Measurements from ENCODE around the gene CNOT4.
A peak's percentile ranks its signal among the peaks of the same experiment; 100 is the strongest.

Gene CNOT4

DNA sequence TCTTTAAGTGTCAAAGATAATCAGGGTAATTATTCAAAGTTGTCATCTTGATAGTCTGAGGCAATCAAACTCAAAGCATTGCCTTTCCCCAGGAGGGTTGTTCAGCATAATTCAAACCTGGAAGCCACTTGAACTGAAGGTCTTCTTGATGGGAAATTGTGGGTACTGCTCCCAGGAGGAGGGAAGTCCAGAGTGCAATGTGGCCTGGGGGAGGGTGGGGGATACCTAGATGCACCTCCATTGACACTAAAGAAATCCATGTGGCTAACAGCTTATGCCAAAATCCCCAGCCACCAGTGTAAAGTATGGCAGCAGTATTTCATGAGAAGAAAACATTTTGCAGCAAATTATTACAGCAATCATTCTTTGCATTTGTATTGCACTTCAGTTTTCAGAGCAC is 161.4 kb downstream of the CNOT4 start:
- no peak for ATAC-seq
- TF ChIP-seq OSR1 (CRISPR knock-in tag; IDR thresholded peaks at IDR 0.05): no peak
- no peak for TF ChIP-seq ZNF8 (CRISPR knock-in tag; IDR thresholded peaks at IDR 0.05)
- no peak for TF ChIP-seq TCF4 (CRISPR knock-in tag; IDR thresholded peaks at IDR 0.05; ENCODE audit: borderline replicate concordance)
- TF ChIP-seq ZFP30 (CRISPR knock-in tag; IDR thresholded peaks at IDR 0.05): no peak
- TF ChIP-seq, protein P1, sequence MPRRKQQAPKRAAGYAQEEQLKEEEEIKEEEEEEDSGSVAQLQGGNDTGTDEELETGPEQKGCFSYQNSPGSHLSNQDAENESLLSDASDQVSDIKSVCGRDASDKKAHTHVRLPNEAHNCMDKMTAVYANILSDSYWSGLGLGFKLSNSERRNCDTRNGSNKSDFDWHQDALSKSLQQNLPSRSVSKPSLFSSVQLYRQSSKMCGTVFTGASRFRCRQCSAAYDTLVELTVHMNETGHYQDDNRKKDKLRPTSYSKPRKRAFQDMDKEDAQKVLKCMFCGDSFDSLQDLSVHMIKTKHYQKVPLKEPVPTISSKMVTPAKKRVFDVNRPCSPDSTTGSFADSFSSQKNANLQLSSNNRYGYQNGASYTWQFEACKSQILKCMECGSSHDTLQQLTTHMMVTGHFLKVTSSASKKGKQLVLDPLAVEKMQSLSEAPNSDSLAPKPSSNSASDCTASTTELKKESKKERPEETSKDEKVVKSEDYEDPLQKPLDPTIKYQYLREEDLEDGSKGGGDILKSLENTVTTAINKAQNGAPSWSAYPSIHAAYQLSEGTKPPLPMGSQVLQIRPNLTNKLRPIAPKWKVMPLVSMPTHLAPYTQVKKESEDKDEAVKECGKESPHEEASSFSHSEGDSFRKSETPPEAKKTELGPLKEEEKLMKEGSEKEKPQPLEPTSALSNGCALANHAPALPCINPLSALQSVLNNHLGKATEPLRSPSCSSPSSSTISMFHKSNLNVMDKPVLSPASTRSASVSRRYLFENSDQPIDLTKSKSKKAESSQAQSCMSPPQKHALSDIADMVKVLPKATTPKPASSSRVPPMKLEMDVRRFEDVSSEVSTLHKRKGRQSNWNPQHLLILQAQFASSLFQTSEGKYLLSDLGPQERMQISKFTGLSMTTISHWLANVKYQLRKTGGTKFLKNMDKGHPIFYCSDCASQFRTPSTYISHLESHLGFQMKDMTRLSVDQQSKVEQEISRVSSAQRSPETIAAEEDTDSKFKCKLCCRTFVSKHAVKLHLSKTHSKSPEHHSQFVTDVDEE (CRISPR knock-in tag; IDR thresholded peaks at IDR 0.05): no peak
- TF ChIP-seq, protein P2, sequence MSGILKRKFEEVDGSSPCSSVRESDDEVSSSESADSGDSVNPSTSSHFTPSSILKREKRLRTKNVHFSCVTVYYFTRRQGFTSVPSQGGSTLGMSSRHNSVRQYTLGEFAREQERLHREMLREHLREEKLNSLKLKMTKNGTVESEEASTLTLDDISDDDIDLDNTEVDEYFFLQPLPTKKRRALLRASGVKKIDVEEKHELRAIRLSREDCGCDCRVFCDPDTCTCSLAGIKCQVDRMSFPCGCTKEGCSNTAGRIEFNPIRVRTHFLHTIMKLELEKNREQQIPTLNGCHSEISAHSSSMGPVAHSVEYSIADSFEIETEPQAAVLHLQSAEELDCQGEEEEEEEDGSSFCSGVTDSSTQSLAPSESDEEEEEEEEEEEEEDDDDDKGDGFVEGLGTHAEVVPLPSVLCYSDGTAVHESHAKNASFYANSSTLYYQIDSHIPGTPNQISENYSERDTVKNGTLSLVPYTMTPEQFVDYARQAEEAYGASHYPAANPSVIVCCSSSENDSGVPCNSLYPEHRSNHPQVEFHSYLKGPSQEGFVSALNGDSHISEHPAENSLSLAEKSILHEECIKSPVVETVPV (CRISPR knock-in tag; IDR thresholded peaks at IDR 0.05): no peak
- TF ChIP-seq BACH2 (CRISPR knock-in tag; IDR thresholded peaks at IDR 0.05; ENCODE audit: borderline replicate concordance): no peak
- TF ChIP-seq ARNTL (CRISPR knock-in tag; IDR thresholded peaks at IDR 0.05; ENCODE audit: borderline replicate concordance, low read depth): no peak
- no peak for TF ChIP-seq ZFP3 (CRISPR knock-in tag; IDR thresholded peaks at IDR 0.05)
- TF ChIP-seq, protein P3, sequence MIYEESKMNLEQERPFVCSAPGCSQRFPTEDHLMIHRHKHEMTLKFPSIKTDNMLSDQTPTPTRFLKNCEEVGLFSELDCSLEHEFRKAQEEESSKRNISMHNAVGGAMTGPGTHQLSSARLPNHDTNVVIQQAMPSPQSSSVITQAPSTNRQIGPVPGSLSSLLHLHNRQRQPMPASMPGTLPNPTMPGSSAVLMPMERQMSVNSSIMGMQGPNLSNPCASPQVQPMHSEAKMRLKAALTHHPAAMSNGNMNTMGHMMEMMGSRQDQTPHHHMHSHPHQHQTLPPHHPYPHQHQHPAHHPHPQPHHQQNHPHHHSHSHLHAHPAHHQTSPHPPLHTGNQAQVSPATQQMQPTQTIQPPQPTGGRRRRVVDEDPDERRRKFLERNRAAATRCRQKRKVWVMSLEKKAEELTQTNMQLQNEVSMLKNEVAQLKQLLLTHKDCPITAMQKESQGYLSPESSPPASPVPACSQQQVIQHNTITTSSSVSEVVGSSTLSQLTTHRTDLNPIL (CRISPR knock-in tag; IDR thresholded peaks at IDR 0.05; ENCODE audit: low read depth): no peak
- TF ChIP-seq SNAI2 (CRISPR knock-in tag; IDR thresholded peaks at IDR 0.05): no peak
- TF ChIP-seq ZNF70 (CRISPR knock-in tag; IDR thresholded peaks at IDR 0.05): no peak
- TF ChIP-seq ZC3H10 (CRISPR knock-in tag; IDR thresholded peaks at IDR 0.05): no peak

DNA sequence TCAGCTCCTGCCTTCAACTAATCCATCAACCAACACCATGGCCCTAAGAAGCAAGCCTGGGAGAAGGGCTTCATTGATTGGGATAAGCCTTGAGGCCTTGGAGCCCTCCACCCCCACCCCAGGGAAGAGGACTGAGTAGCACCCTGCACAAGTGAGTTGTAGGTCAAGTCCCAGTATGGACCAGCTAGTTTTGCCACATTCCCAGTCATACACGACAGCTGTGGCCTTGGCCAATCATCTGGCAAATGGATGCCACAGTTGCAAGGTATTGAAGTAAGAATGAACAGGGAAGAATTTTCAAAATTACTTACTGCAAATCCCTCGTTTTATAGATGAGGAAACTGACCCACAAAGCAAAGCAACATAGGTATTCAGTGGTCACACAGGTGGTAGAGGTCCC is 166.5 kb downstream of the CNOT4 start:
- TF ChIP-seq, protein P1 (CRISPR knock-in tag; IDR thresholded peaks at IDR 0.05): 0 out of 2 replicates have a peak, but pooled peaks have one; percentile 5
- no peak for TF ChIP-seq ARNTL (CRISPR knock-in tag; IDR thresholded peaks at IDR 0.05; ENCODE audit: borderline replicate concordance, low read depth)

DNA sequence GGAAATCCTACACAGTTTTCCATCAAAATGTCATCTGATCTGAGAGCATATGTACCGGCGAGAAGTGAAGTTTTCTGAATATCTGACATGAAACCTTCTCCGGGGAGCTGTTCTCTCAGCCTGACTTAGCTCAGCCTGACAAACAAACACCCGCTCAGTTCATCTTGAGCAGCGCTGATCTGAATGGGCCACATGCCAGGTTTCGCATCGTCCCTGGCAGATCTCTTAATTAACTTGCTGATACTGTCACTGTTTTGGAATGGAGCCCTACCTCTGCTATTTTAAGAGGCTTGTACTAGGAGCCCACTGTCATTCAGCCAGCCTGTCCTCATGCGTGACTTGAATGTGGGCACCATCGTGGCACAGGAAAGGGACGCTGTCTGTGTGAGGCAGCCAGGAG is 167.0 kb downstream of the CNOT4 start:
- ATAC-seq: peak; percentile 65
- TF ChIP-seq, protein P1 (CRISPR knock-in tag; IDR thresholded peaks at IDR 0.05): 0 out of 2 replicates have a peak, but pooled peaks have one; percentile 53
- TF ChIP-seq CSDC2 (CRISPR knock-in tag; IDR thresholded peaks at IDR 0.05) (no peak), TCF4 (CRISPR knock-in tag; IDR thresholded peaks at IDR 0.05; ENCODE audit: borderline replicate concordance) (peak; percentile 39; the same call in 1 of the 2 replicates), ZNF565 (CRISPR knock-in tag; conservative IDR thresholded peaks at IDR 0.05; ENCODE audit: low read depth) (no peak), ISL1 (CRISPR knock-in tag; IDR thresholded peaks at IDR 0.05) (peak; percentile 39; the same call in 1 of the 2 replicates)

More for the DNA sequence above, 166.5 kb downstream of the CNOT4 start:
- ATAC-seq: no peak

DNA sequence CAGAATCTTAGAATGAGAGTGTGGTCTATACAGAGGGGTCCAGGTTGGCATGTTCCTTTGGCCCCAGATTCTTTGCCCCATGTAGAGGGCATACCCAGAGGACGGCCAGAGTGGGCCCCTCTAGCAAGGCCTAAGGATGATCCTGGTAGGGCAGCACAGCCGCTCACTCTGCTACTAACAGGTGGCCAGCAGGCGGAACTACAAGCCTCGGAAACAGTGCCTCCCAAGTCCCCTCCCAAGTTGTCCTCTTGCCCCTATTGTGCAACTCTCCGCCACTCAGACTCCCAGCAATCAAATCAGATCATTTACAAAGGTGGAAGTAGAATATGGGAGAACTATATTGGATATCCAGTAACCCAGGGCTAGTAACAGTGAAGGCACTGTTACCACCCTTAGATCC is 168.9 kb downstream of the CNOT4 start:
- ATAC-seq: no peak
- TF ChIP-seq BACH2 (CRISPR knock-in tag; IDR thresholded peaks at IDR 0.05; ENCODE audit: borderline replicate concordance): no peak
- no peak for TF ChIP-seq ZFP30 (CRISPR knock-in tag; IDR thresholded peaks at IDR 0.05)
- no peak for TF ChIP-seq SNAI2 (CRISPR knock-in tag; IDR thresholded peaks at IDR 0.05)
- TF ChIP-seq CSDC2 (CRISPR knock-in tag; IDR thresholded peaks at IDR 0.05): no peak
- no peak for TF ChIP-seq ISL1 (CRISPR knock-in tag; IDR thresholded peaks at IDR 0.05)
- TF ChIP-seq, protein P1 (CRISPR knock-in tag; IDR thresholded peaks at IDR 0.05): no peak
- TF ChIP-seq, protein P2 (CRISPR knock-in tag; IDR thresholded peaks at IDR 0.05): no peak
- TF ChIP-seq, protein P3 (CRISPR knock-in tag; IDR thresholded peaks at IDR 0.05; ENCODE audit: low read depth): no peak
- TF ChIP-seq OSR1 (CRISPR knock-in tag; IDR thresholded peaks at IDR 0.05): no peak
